Suppressor macrophage treated with lipopolysaccharide for 4 hours (primary cell): ENCODE results near the gene CIDEA.
A peak's percentile ranks its signal among the peaks of the same experiment; 100 is the strongest.
"Not testable (repeated sequence)": the region's sequence is repeated elsewhere in the genome, so short reads cannot be mapped to it uniquely, and the experiment has no call there.

Experiments
- DNase-seq: peaks from one replicate; pipeline ENCODE4 v3.0.0-alpha.2; 2020

CIDEA gene

DNA sequence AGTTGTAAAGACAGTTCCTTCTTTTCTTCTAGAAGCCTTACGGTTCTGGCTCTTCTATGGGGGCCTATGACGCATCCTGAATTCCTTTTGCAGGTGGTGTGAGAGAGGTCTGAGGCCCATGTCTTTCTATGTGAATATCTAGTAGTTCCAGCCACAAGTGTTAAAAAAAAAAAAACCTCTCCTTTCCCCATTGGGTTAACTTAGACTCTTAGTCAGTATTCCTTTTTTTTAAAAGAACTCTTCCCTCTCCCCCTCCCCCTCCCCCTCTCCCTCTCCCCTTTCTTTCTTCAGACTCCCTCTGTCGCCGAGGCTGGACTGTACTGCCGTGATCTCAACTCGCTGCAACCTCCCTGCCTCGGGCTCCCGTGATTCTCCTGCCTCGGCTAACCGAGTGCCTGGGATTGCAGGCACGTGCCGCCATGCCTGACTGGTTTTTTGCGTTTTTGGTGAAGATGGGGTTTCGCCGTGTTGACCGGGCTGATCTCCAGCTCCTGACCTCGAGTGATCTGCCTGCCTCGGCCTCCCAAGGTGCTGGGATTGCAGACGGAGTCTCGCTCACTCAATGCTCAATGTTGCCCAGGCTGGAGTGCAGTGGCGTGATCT is 11.4 kb upstream of the CIDEA start:
- no peak for DNase-seq

DNA sequence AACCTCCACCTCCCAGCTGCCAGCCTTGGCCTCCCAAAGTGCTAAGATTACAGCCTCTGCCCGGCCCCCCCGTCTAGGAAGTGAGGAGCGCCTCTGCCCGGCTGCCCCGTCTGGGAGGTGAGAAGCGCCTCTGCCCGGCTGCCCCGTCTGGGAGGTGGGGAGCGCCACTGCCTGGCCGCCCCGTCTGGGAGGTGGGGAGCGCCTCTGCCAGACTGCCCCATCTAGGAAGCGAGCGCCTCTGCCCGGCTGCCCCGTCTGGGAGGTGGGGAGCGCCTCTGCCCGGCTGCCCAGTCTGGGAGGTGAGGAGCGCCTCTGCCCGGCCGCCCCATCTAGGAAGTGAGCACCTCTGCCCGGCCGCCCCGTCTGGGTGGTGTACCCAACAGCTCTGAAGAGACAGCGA is 10.9 kb upstream of the CIDEA start:
- not testable (repeated sequence) for DNase-seq

DNA sequence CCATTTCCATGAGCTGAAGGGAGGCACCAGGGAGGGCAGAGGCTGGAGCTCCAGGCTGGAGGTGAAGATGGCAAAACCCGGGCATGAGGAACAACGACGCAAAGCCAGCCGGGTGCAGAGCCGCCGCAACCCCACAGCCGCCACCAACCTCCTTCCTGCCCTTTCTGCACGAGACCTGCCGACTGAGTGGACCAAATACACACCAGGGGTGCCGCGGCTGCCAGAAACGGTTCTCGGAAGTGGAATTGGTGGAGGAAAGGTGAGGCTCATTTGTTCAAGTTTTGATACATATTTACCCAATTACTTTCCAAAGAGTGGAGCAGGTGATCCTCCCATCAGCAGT is 8.4 kb upstream of the CIDEA start:
- DNase-seq, result no peak

DNA sequence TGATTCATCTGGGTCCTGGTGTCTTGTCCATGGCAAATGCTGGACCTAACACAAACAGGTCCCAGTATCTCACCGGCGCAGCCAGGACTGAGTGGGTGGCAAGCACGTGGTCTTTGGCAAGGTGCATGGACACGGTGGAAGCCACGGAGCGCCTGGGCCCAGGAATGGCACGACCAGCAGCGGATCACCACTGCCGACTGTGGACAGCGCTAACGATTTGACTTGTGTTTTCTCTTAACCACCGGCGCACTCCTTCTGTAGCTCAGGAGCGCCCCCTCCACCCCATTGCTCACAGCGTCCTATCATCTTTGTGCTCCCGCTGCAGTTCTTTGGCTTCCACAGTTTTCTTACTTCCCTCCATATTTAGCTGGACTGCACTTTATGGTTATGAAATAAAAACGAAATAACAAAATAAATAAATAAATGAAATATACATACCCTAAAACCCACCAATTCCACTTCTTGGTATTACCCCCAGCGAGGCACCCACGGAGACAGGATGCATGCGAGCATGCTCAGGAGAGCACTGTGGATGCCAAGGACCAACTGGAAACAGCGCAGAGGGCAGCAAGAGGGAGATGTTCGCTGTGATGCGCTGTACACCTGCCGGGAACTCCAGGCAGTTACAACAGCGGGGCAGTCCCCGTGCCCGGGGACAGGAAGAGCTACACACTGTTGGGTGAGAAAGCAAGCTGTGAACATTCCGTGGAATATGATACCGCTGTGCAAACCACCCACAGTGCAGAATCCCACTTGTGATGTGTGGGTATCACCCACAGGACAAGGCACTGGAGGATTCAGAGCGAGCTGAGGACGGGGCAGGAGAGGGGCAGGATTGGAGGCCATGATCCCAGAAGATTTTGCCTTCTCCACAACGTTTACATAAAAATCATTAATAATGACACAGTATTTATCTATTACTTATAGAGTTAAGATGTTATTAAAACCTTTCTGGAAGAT is 7.0 kb upstream of the CIDEA start:
- DNase-seq, result no peak

DNA sequence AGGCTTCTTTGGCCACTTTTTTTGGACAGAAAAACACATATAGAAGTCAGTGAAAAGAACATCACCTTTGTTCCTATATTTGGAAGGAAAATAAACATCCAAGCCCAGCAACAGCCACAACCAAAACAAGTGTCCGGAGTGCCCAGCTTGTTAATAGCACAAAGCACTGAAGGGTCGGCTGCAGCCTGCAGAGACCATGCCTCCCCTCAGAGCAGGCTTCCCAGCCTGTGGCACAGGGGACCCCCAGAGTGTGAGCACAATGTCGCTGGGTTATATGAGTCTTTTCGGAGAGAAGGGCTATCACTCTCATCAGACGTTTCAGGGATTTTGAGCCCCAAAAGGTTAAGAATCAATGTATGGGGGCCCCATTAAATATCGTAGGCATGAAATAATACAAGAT is 6.2 kb upstream of the CIDEA start:
- DNase-seq, result no peak

DNA sequence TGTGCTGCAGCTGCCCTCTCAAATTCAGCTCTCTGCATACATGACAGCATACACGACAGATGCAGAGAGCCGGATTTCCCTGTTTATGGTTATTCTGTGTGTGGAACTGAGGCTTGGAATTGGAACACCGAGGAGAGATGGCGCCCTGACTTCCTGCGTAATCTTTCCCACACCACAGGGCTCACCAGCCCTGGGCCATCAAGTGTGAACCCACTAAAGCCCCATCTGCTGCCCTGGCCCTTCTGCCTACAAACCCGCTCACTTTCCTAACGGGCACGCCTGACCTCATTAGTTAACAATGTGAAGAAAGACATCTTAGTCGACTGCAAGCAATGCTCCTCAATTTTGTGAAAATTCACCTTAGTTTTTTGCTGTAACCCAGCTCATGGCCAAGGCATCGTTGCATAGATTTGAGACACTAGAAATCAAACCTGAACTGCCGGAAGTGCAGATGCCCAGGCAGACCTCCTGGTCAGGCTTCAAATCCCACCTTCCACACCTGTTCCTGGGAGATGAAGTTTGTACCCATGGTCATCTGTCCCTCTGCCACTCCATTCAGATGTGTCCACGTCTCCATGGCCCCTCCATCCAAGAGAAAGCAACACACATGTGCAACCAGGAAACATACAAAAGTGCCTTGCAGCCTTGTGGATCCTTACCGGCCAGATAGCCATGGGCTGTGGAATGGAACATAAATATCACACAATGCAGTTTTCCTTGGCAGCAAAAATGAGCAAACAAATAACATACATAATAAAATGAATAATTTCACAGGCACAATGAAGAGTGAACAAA is 5.0 kb upstream of the CIDEA start:
- DNase-seq, result no peak

DNA sequence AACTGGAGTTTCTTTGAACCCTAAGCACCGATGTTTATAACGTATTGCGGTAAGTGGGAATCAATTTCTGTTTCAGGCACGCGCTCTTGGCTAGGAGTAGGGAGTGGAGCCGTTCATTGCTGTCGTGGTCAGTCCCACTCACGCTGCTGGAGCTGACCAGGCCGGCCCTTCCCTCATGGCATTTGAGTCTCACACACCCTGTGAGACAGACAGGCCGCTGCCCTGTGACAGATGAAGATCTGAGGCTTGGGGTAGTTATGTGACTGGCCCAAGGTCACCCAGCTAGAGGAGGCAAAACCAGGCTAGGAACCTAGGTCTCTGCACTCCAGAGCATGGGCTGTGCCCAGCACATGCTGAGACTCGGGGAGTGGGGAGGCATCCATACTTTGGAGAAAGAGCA is 2.9 kb upstream of the CIDEA start:
- DNase-seq, result no peak

DNA sequence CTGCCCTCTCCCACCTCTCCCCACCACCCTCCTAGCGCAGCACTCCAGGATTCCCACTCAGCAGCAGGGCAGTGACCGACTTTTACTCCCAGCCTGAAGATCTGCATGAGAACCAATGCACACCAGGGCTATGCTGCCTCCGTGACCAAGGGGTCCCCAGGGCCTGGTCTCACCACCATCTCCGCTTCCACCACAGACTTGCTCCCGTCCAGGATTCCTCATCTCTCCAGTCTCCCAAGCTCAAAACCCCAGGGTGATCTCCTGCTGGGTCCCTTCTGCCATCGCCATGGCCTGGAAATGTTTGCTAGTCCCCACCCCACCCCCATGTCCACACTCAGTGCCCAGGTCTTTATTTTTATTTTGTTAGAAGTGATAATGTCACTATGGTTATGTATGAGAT is 2.1 kb upstream of the CIDEA start:
- DNase-seq, result no peak

DNA sequence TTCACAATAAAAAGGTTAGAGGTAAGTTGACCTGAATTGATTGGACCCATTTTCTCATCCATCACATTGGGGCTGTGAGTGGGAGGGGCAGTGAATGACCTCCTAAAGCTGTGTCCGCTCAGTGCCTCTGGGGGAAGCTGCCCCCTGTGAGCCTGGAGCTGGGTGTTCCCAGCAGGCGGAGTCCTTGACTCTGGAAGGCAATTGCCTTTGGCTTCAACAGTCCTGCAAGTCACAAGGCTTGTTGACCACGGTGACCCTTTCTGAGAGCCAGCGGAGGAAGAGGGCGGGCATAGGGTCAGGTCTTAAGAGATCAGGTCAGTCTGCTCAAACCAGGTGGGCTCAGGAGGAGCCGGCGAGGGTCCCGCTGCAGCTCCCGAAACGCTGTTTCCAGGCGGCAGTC is 1.1 kb upstream of the CIDEA start:
- no peak for DNase-seq

DNA sequence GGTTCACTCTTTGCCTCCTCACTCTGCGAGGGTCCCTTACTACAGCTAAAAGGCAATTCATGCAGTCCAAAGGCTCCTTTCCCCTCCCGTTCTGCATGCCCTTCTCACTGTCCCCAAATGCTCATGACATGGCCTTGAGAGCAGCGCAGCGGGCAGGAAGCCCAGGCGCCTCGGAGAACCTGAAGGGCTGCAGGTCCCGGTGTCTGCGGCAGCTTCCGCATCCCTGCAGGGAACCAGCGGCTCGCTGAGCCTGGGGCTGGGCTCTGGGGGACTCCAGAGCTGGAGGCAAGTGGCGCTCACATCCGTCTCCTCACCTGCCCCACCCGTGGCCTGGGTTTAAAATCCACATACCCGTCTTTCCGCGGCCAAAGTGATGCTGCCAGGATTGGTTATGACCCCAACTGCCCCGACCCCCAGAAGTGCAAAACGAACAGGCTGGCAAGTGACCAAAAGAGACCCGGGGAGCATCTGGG is 462 bp upstream of the CIDEA start:
- DNase-seq, result no peak

DNA sequence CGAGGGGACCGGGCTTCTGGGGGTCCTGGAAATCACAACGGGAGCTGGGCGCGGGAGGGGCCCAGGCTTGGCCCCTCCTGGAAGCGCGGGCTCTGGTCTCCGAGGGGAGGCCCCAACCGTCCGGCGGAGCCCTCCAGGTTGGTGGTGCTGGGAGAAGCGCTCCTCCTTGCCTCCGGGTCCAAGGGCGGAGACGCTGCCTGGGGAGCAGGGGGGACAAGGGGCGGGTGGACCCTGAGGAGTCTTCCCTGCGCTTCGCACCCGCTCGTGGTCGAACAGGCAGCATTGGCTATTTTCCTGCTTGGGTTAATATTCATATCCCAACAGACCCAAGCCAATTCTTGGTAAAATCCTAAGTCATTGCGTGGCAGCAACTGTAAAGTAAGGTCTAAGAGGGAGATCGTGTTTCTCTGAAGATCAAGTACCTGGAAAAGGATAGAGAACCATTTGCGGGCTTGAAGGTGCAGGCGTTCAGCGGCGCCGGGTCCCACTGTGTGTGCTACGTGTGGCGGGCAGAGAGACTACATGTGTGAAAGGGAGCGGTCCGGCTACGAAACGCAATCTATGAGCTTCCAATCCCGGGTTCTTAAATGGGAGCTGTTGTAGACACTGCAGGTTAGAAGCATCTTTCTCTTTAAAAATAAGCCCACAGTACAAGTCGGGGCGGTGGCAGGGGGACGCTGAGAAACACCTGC is 805 bp downstream of the CIDEA start:
- no peak for DNase-seq

DNA sequence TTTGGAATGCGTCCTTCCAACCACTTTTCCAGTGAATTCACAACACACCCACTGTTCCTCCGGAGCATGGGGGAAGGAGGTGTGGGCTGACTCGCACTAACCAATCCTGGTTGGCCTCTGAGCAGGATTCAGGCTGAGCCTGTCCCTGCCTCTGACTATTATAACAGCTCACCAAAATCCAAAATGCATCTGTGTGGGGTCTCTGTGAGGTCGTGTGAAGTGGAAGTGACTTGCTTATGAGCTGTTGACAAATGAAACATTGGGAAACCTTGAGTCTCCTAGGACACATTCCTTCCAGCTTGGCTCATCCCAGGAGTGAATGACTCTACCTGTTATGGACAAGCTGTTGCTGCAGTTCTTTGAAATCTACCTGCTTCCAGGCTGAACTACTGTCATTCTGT is 1.5 kb downstream of the CIDEA start:
- DNase-seq, result no peak

DNA sequence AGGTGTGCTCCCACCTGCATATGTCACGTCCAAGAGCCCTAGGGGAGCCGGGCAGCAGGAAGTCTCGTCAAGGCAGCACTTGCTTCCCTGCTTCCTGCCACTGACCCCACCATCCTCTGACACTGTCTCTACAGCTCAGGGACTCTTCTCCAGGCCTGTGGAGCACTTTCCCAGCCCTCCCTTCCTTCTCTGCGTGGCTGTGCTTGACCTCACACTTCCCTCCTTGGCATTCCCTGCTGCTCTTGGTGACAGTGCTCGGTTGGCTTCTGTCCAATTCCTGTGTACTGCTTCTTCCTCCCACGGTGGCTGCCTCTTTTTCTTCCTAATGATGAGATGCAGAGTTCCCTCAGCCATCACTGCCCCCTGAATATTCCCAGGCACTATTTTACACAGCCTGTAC is 2.8 kb downstream of the CIDEA start:
- DNase-seq, result no peak

DNA sequence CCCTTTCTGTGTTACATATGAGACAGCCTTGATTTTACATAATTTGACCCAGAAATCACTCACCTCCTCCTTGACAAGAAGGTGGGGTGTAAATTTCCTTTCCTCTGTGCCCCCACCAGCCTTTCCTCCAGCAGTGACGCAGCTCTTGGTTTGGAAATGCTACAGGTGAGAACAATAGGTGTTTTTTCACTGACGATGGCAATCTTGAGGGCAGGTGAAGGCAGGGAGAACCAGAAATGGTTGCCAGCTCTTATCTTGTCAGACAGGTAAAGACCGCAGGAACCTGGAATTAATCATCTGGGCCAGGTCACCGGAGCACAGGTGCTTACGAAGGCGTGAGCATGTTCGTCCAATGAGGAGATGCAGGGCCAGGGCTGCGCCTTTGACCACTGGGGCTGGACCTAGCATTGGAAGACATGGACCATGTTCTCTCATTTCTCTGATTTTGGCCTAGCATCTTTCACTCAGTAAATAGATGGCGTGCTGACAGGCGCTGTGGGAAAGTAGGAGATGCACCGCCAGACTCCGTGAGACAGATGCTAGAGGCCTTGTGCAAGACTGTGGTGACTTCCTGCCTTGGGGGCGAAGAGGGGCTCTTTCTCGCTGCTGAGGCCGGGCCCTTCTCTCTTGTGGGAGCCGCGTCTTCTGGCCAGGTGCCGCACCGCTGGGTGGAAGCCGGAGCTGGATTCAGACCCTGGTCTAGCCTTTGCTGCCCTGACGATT is 4.0 kb downstream of the CIDEA start:
- DNase-seq, result no peak

DNA sequence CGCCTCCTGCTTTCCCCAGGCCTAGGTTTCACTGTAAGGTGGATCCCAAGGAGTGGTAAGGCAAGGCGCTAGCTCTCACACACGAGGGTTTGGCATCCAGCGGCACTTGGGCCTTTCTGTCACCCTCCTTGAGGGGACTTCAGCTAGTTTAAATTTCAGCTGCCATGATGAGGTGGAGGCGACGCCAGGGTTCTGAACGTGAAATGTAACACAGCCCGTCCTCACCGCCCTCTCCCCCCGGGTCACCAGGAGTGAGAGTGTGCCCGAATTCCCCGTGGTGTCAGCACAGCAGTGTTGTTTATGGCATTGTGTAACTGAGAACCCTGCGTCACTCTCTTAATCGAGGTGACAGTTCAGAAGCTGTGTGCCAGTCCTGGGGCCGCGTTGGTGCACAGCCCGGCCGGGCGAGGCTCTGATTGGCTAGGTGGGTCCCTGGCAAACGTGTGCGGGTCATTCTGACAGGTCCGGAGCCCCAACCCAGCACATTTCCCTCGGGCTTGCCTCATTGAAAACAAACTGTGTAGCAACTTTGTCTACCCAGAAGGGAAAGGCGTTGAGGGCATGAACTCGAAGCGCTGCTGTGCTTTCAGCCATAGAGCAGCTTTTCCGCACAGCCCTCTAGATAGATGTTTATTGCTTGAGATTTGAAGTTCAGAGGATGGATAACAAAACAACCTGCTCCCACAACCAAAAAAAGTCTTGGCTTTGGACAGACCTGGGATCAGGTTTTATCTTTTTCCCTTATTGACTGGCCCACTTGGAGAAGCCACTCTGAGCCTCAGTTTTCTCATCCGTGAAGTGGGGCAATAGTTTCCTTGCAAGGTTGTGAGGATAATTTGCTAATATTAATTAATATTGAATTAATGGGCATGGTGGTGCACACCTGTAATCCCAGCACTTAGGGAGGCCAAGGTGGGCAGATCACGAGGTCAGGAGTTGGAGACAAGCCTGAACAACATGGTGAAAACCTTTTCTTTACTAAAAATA is 4.9 kb downstream of the CIDEA start:
- no peak for DNase-seq

DNA sequence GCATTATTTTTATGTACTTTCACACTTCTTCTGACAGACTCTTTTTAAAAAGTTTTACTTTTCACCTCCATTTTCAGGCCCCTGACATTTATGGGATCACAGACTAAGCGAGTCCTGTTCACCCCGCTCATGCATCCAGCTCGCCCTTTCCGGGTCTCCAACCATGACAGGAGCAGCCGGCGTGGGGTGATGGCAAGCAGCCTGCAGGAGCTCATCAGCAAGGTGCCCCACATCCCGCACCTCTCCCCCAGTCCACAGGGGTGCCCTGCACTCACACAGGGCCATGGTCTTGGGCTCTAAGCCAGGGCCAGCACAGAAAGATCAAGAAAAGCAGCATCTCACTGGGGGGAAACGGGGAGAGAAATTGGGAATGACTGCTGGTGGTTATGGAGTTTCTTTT is 8.6 kb downstream of the CIDEA start:
- no peak for DNase-seq

DNA sequence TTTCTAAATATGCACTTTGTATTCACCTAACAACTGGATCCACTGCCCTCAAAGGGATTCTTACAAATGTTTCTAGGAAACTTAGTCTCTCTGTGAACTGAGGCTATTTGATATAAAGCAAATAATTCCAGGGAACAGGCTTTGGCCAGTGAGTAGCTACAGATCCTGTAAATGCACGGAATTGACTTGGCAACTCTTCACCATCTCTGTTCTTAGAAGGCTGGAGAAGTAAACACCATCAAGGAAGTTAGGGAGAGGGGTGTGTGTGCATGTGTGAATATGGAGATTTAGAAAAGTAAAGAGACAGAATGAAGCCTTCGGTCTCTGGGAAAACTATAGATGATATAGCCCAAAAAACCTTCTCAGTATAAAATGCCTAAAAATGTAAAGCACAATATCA is 10.7 kb downstream of the CIDEA start:
- DNase-seq, result no peak

DNA sequence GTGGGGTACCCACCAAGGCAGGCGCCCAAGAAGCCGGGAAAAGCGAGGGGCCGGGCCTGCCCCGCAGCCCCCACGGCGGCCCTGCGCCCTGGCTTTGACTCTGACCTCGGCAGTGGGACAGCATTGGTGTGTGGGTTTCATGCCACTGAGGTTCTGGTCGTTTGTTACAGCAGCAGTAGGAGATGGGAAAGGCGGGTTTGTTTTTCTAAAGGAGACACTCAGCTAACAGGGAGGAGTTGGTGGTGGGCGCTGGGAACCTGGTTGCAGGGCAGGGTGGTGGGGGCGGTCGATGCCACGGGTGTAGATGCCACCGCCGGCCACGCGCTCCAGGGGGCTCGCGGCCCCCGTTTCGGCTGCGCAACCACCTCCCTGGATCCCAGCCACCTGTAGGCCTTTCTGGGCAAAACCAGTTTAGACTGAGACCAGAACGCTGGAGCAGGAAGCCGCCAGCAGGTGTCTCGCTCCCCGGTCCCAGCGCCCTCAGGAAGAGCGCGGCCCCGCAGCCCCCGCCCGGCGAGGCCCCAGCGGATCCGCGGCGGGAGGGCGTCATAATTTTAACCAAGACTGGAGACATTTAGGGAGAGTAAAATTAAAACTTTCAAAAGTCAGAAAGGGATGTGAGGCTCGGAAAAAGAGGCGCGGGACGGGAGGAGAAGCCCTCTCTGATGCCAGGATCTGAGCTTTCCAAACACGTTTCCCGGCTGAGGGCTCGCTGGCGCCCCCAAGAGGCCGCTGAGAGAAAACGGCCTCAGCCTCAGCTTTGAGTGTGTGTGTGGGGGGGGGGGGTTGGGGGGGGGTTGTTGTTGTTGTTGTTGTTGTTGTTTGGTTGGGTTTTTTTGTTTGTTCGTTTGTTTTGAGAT is 17.4 kb downstream of the CIDEA start:
- peak; percentile 78 for DNase-seq

DNA sequence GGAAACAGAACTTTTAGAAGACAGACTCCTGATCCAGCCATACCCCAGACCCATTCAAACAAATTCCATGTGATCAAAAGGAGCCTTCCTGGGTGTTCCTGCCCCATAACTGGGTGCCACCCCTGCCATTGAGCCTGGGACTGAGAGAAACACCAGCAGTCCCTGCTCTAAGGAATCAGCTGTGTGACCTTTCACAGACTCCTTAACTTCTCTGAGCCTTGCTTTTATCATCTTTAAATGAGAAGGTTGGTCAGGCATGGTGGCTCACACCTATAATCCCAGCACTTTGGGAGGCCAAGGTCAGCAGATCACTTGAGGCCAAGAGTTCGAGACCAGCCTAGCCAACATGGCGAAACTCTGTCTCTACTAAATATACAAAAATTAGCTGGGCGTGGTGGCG is 20.6 kb downstream of the CIDEA start:
- no peak for DNase-seq
